DMS53 (cell line): ENCODE results near the gene TANC1.

Source experiments
- DNase-seq: peaks from one replicate; lab custom pipeline; 2025; lab: John Stamatoyannopoulos, UW

TANC1 gene

DNA sequence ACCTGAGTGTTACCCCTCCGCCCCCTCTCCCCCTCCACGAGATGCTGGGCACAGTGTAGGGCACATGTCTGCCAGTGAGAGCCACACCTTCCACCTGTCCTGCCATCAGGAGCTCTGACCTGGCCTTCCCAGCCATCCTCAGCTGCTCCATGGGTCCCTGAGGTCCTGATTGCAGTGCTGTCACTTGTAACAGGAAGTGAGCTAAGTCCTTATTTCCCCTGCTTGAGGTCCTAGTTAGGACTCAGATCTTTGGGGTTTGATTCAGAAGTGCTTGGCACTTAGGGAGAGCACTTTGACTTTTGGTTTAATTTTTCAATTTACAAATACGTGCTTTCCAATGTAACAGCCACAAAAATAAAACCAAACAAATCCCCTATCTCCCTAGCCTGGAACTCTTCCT lies 192.5 kb downstream of the TANC1 start:
- no peak for DNase-seq

DNA sequence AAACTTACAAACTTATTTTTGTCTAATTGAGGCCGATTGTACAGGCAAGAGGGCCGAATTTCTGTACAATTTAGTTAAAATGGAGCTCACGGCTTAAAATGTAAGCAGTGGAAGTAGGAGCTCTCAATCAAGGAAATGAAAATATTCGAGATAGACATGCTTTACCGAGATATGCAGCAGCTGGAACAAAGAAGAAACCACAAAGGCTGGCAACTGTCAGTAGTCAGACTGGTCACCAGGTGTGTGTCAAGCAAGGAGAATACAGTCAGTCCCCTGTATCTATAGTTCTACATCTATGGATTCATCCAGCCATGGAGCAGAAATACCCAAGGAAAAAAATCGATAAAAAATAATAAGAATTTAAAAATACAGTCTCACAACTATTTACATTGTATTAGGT lies 195.5 kb downstream of the TANC1 start:
- no peak for DNase-seq

DNA sequence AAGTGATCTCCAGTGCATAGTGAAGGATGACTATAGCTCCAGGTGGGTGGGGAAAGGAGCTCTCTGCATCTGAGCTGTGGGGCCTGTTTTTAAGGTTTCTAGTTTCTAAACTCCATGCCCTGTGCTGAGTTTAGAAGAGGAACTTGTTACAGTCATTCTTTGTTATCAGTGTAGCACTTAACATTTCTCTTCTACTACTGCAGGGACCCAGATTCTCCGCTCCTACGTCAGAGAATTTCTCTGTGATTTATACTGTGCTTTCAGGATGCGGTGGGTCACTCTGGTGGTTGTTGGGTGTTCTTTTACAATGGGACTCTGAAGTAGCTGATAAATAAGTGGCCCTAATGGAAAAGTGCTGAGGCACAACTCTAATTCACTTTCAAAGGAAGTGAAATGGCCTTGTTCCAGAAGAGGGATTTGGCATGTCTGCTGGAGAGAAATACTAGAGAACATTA lies 196.0 kb downstream of the TANC1 start:
- DNase-seq = no peak

DNA sequence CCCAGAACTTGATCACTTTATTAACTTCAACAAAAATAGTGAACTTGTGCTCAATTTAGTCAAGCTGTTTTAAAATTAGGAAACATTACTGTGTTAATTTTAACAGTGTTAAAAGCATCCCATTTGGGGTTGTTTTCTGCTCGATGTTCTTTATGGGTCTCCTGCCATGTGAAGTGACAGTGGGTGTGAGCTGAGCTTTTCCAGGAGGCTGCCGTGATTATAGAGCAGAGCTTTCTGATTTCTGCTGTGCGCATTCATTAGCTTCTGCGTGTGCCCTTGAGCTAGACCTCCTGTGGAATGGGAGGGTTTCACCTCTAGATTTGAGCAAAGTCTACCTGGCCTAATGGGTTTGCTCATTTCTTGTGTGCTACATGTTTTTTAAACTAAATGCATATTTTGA lies 196.6 kb downstream of the TANC1 start:
- no peak for DNase-seq

DNA sequence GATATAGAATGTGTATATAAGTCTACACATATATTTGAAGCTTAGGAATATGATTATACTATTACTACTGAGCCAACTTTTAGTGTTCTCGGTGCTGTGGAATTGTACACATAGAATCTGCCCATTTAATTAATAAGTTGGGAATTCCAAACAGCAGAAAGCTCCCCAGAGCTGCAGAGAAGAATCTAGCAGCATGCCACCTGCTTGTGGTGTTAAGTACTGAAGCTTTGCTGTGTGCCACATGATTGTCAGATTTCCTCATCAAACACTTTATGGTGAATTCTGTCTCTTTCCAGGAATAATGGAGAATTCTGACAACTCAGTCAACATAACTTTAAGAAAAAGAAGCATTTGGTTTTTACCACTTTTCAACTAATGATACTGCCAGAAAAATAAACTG lies 200.3 kb downstream of the TANC1 start:
- peak; percentile 7 for DNase-seq

DNA sequence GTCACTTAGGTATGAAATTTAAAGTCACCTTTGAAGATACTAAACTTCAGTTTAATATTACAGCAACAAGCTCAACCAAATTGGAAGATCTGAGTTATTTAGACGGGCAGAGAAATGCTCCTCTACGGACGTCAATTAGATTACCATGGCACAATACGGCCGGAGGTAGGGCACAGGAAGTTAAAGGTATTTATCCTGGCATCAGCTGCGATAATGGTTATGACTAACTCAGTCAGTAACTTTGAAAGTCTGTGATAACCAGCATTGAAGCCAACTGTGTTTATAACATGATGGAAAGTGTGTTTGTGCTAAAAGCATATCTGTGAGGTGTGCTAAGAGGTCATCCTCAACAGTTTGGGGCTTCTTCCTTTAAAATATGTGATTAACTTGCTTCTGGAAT lies 200.7 kb downstream of the TANC1 start:
- DNase-seq = no peak

DNA sequence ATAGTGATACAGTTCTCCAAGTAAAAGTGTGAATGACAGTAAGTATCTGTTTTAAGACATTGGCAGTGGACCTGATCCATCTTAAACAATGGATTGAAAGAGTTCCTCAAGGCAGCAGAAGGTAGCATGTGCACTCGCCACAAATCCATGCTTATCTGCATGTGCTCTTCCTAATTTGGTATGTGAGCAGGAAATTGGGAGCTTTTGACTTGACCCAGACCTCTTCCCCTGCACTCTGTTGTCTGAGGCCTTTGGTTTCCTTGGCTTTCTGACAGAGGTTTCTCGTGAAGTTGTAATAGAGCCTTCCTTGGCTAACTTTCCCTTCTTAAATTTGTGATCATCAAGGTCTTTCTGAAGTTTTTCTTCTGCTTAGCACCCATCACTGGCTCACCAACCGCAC lies 204.0 kb downstream of the TANC1 start:
- no peak for DNase-seq

DNA sequence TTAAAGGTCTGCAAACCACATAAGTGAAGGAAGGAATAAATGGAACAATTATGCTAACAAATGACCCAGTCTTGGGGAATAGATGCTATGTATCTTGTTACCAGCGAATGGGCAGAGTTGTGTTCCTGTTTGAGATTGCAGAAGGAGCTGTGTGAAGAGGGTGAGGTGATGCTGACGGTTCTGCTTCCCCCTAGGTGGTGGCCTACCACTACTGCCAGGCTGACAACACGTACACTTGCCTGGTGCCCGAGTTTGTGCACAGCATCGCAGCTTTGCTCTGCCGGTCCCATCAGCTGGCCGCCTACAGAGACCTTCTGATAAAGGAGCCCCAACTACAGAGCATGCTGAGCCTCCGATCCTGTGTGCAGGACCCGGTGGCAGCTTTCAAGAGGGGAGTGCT lies 206.3 kb downstream of the TANC1 start:
- DNase-seq = no peak

DNA sequence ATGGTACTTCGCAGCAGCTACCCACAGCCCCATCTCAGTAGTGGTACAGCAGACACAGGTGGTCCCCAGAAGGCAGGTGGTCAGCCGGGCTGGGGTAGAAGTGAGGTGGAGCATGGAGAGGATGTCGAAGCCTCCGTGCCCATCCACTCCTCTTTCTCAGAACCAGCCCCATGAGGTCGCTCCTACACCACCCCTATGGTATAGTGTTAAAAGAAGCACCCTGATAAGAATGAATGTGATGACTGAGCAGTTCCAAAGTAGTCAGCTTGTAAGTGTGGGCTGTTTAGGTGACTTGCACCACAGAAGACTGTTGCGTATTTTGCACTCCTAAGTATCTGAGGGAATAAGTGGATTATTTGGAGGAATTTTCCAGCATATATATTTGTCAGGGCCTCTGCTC lies 206.7 kb downstream of the TANC1 start:
- no peak for DNase-seq

DNA sequence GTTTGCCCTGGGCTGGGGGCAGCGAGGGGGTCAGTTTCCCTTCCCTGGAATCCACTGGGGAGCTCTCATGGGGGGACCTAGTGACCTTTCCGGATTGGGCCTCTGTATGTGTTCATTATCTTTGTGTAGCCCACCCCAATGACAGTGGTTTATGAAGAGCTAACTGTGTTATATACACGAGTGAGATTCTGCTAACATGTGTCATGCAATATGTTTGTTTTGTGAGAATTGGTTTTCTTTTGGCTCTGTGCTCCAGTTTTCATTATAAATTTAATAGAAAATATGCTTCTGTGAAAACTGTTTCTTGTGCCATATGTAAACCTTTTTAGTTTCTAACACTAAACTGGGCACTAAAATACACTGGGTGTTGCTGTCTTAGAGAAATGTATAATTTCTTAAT lies 207.5 kb downstream of the TANC1 start:
- no peak for DNase-seq

DNA sequence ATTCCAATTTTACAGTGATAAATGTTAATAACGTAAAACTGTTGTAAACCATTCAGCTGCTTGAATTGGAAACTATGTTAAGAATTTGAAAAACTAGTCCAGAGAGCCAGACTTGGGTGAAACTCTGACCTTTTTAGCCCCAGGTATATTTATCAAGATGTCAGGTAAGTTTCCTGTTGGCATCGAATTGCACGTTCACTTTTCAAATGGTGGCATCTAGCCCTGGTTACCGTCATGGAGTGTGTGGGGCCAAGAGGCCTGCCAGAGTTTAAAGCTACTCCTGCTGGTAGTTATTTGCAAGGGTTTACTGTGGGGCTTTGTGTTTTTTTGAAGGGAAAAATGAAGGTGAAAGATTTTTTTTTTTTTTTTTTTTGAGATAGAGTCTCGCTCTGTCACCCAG lies 208.1 kb downstream of the TANC1 start:
- no peak for DNase-seq

DNA sequence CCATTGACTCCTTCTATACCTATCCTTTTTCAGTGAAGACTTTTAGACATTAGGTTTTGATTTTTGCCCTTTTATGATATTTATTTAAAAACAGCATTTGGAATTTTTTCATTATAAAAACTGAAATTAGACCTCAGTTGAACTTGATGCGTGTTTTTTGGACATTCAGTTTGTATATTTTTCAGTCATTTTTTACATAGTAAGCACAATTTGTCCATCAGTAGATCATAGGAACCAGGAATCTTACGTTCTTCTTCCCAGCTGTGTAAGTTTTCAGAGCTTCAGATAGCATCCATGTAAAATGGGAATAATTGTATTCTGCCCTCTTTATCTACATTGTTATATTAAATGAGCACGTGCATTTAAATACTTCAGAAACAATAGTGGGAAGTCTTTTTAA lies 208.9 kb downstream of the TANC1 start:
- DNase-seq = no peak

DNA sequence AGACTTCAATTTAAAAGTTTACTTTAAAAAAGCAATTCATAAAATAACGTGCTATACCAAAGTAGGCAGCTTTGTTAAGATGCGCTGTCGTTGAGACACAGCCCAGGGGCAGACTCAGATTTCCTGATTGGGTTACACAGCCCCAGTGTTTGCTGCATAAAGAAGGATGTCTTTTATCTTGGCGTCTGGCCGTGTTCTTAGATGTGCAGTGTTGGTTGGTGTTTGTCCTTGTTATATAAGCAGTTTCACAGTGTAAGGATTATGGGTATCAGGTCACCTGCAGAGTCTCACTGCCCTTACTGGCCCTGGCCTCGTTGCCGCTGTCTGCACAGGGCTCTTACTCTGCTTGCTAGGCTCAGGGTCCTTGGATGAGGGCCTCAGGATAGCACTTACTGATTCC lies 209.5 kb downstream of the TANC1 start:
- no peak for DNase-seq

DNA sequence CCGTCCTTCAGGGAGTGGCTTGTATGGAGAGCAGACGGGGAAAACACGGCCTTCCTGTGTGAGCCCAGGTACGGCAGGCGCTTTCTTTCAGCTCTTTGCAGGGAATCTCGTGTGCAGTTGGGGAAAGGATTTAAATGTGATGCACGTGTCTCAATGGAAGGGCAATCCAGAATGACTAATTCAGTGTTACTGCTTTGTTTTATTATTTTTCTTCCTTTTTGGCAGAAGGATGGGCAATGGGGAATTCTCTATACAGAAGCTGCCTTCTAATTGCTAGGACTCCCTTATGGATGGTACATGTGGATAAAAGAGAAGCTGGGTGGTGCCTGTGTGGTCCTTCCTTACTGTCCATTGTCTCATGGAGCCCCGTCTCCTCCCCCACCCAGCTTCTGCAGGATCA lies 210.7 kb downstream of the TANC1 start:
- no peak for DNase-seq

DNA sequence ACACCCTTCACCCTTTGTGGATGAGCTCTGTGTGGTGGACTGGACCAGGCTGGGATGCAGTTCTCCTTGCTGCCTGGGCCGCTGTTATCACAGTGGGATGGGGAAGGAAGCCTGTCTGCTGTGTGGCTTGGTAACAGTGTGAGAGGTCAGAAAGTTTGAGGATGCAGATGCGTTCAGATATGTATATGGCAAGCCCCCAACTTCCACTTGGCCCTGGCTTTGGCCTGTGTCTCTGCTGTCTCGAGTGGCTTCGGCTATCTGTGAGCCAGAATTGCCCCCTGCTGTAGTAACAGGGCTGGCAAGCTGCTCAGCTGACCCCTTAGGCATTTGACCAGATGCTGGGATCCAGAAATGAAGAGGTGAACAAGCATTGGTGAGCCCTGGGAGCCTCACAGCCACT lies 211.3 kb downstream of the TANC1 start:
- DNase-seq = no peak

DNA sequence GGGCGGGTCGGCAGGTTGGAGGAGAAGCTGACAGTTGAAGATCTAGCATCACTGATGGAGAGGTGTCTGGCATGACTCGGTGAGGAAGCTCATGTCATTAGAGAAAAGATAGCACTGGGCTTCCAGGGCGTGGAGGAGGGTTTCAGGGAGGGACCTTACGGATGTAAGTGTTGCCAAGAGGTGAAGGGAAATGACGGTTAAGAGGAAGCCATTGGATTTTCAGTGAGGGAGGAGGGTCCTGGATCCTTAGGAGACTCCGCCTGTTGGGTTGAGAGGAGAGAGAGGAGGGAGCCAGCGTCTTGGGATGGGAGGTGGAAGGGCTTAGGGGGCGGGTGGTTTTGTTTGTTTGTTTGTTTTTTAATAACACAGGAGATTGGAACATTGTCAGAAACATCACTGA lies 214.9 kb downstream of the TANC1 start:
- DNase-seq = no peak

DNA sequence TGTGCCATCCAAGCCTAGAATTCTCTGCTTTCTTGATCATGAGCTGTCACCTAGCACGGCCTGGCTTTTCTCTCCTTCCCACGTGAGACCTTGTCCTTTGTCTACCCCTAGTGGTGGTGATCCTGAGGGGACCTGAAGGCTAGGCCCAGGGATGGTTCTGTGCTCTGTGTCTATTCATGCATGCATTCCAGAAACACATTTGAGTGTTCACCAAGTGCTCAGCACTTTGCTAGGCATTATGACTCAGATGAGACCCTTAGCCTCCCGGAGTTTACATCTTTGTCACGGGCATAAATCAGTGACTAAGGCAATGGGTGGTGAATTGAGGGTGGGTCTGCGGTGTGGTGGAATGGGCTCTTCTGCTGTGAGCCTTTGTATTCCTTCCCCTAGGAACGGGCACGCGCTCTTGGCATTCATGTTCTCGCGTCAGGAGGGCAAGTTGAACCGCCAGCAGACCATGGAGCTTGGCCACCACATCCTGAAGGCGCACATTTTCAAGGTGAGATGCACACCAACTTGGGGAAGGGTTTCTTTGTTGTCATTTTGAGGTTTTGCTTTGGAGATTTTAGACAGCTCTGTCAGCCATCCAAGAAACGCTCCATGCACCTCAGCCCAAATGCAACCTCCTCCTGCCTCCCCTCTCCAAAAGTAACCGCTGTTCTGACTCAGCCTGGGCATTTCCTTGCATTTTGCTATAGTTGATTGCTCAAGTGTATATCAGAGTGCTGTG lies 217.1 kb downstream of the TANC1 start:
- peak; percentile 42 for DNase-seq

DNA sequence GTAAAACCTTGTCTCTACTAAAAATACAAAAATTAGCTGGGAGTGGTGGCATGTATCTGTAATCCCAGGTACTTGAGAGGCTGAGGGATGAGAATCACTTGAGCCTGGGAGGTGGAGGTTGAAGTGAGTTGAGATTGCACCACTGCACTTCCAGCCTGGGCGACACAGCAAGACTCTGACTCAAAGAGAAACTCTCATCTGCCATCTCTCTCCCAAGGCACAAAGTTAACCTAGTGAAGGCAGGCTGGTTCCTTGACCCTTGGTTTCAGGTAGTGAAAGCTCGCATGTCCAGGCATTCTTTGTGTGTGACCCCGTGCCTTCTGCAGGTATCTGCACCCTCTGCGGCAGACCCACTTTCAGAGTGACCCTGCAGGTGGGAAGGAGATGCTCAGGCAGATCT lies 218.0 kb downstream of the TANC1 start:
- no peak for DNase-seq

DNA sequence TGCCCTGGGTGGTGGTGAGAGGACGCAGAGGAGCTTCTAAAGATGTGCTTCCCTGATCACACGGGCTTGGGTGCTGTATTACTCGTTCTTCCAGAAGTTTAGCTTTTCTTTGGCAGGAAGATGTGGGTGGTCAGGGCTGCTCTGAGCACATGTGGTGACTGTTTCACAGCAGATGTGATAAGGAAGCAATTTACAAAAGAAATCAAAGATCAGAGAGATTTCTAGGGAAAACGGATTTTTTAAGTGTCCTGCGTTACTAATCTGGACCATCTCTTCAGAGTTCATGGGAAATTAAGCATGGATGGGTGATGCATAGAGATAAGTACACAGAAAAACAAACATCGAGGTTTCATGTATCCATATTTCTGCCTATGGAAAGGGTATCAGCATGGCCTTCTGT lies 218.7 kb downstream of the TANC1 start:
- DNase-seq = peak; percentile 59

DNA sequence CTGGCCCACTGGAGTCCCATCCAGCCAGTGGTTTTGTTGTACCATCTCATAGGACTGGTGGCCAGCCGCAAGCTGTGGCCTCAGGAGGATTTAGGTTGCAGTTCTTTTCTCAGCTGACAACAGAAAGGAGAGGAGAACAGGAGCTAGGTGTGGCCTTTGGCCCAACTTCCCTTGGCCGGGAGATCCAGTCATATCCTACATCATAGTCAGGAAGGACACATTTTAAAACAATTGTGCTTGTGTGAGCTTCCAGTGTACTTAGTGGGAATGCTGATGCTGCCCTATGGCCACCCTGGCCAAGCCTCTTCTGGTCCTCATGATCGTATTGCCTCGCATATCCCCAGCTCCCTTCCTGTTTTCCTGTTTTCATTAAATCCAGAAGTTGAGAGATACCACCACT lies 220.0 kb downstream of the TANC1 start:
- no peak for DNase-seq

DNA sequence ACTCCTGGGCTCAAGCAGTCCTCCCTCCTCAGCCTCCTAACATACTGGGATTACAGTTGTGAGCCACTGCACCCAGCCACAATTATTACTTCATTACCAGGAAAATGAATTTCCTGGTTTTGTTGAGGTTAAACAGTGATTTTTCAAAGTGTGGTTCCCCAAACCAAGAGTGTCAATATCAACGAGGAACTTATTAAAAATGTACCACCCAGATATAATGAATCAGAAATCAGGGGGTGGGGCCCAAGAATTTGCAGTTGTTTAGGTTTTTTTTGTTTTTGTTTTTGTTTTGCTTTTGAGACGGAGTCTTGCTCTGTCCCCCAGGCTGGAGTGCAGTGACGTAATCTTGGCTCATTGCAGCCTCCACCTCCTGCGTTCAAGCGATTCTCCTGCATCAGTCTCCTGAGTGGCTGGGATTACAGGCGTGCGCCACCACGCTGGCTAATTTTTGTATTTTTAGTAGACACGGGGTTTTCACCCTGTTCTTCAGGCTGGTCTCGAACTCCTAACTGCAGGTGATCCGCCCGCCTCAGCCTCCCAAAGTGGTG lies 224.0 kb downstream of the TANC1 start:
- DNase-seq = no peak

DNA sequence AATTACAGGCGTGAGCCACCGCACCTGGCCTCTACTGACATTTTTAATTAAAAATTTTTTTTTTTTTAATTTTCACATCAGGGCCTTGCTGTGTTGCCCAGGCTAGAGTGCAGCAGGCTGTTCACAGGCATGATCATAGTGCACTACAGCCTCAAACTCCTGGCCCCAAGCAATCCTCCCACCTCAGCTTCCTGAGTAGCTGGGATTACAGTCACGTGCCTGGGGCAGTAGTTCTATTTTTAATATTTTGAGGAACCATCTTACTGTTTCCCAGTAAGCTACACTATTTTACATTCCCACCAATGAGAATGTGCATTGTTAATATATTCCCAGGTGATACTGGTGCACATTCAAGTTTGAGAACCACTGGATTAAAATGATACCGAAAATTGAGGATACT lies 225.4 kb downstream of the TANC1 start:
- no peak for DNase-seq

DNA sequence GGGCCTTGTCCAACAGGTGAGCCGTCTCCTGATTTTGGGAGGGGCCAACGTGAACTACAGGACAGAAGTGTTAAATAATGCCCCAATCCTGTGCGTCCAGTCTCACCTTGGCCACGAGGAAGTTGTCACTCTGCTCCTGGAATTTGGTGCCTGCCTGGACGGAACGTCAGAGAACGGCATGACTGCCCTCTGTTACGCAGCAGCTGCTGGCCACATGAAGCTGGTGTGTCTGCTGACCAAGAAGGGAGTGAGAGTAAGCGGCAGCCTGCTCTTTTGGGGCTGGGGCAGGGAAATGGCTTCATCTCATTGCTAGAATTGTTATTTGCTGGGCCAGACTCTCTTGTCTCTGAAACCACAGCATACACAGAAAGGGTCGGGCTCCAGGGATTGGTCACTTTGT lies 225.8 kb downstream of the TANC1 start:
- no peak for DNase-seq

DNA sequence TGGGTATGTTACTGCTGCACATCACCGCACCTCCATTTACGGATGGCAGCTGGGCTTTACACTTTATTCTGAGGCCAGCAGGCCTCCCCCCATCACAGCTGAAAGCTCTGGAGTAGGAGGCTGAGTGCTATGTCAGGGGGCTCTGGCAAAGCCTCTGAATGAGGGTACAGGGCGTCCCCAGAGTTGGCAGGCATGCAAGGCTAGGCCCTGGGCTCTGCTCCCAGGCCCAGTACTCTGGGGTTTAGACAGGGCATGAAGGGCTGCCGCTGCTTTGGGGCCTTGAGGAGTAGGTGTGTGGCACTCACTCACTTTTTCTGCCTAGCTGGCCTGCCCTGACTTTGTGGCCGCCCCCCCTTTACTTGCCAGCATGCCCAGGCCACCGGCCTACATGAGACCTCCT lies 227.3 kb downstream of the TANC1 start:
- no peak for DNase-seq
